ENCODE data around the gene KRT33B.
"Not testable (repeated sequence)": the region's sequence is repeated elsewhere in the genome, so short reads cannot be mapped to it uniquely, and the experiment has no call there.

The KRT33B gene

GRCh38 chr17:41403404-41404023 is 33.9 kb upstream of the KRT33B start:
- no peaks in the 10 kb centered on the region for H3K36me3 Mint-ChIP-seq (ENCODE audit: low read depth)
- H3K4me1 Mint-ChIP-seq (ENCODE audit: low read depth): peaks cover 17% of the 10 kb centered on the region
- DNase-seq (ENCODE audit: low spot score): no peak
- H3K4me3 Mint-ChIP-seq: peak overlapping the region; percentile 14
- no peaks in the 10 kb centered on the region for H3K9me3 Mint-ChIP-seq
- H3K27me3 Mint-ChIP-seq (ENCODE audit: low read depth): peaks cover 4% of the 10 kb centered on the region
- peak overlapping the region; percentile 22 for H3K27ac Mint-ChIP-seq

- H3K4me3 Mint-ChIP-seq: no peak overlapping the region
- no peak for DNase-seq (ENCODE audit: low spot score)
- peaks cover 4% of the 10 kb centered on the region for H3K27me3 Mint-ChIP-seq (ENCODE audit: low read depth)
- H3K9me3 Mint-ChIP-seq: no peaks in the 10 kb centered on the region
- peaks cover 17% of the 10 kb centered on the region for H3K4me1 Mint-ChIP-seq (ENCODE audit: low read depth)
- H3K27ac Mint-ChIP-seq: peak overlapping the region; percentile 1
- H3K36me3 Mint-ChIP-seq (ENCODE audit: low read depth): no peaks in the 10 kb centered on the region
Measured at GRCh38 chr17:41402161-41402560, 32.5 kb upstream of the KRT33B start.

- no peak for DNase-seq (ENCODE audit: low spot score)
- H3K4me1 Mint-ChIP-seq (ENCODE audit: low read depth): no peaks in the 10 kb centered on the region
Measured at GRCh38 chr17:41396996-41397660, 27.5 kb upstream of the KRT33B start, which contains the start of gene KRT31. TSS of gene KRT31 (minus strand) at chr17:41397608. CDS start at chr17:41397539, 69 bp downstream.

GRCh38 chr17:41396340-41396739 is 26.7 kb upstream of the KRT33B start:
- peaks cover 4% of the 10 kb centered on the region for H3K27me3 Mint-ChIP-seq (ENCODE audit: low read depth)
- no peak overlapping the region for H3K27ac Mint-ChIP-seq
- H3K4me1 Mint-ChIP-seq (ENCODE audit: low read depth): no peaks in the 10 kb centered on the region
- no peak for DNase-seq (ENCODE audit: low spot score)
- H3K4me3 Mint-ChIP-seq: no peak overlapping the region
- H3K36me3 Mint-ChIP-seq (ENCODE audit: low read depth): no peaks in the 10 kb centered on the region
- no peaks in the 10 kb centered on the region for H3K9me3 Mint-ChIP-seq

More at GRCh38 chr17:41396996-41397660, 27.5 kb upstream of the KRT33B start, which contains the start of gene KRT31:
- no peak within 1 kb of the TSS for H3K27ac Mint-ChIP-seq
- no peaks in the 10 kb centered on the region for H3K36me3 Mint-ChIP-seq (ENCODE audit: low read depth)
- peaks cover 4% of the 10 kb centered on the region for H3K27me3 Mint-ChIP-seq (ENCODE audit: low read depth)
- H3K9me3 Mint-ChIP-seq: no peaks in the 10 kb centered on the region
- H3K4me3 Mint-ChIP-seq: no peak within 1 kb of the TSS

GRCh38 chr17:41395611-41396010 is 26.0 kb upstream of the KRT33B start:
- Mint-ChIP-seq H3K27ac (no peak overlapping the region), H3K9me3 (no peaks in the 10 kb centered on the region), H3K4me3 (no peak overlapping the region), H3K27me3 (ENCODE audit: low read depth) (no peaks in the 10 kb centered on the region), H3K36me3 (ENCODE audit: low read depth) (no peaks in the 10 kb centered on the region), H3K4me1 (ENCODE audit: low read depth) (no peaks in the 10 kb centered on the region)
- DNase-seq (ENCODE audit: low spot score): no peak

- H3K27ac Mint-ChIP-seq; H3K9me3 Mint-ChIP-seq; H3K27me3 Mint-ChIP-seq (ENCODE audit: low read depth); H3K4me1 Mint-ChIP-seq (ENCODE audit: low read depth); DNase-seq (ENCODE audit: low spot score); H3K4me3 Mint-ChIP-seq; H3K36me3 Mint-ChIP-seq (ENCODE audit: low read depth): not testable (repeated sequence)
Measured at GRCh38 chr17:41395044-41395443, 25.4 kb upstream of the KRT33B start.

- Mint-ChIP-seq H3K4me1 (ENCODE audit: low read depth) (no peaks in the 10 kb centered on the region), H3K27me3 (ENCODE audit: low read depth) (no peaks in the 10 kb centered on the region), H3K27ac (no peak overlapping the region), H3K4me3 (no peak overlapping the region), H3K36me3 (ENCODE audit: low read depth) (no peaks in the 10 kb centered on the region), H3K9me3 (no peaks in the 10 kb centered on the region)
- DNase-seq (ENCODE audit: low spot score): no peak
Measured at GRCh38 chr17:41394254-41394996, 24.8 kb upstream of the KRT33B start.

- no peak overlapping the region for H3K4me3 Mint-ChIP-seq
- no peaks in the 10 kb centered on the region for H3K27me3 Mint-ChIP-seq (ENCODE audit: low read depth)
- no peak for DNase-seq (ENCODE audit: low spot score)
- H3K9me3 Mint-ChIP-seq: peaks cover 4% of the 10 kb centered on the region
- H3K36me3 Mint-ChIP-seq (ENCODE audit: low read depth): no peaks in the 10 kb centered on the region
- H3K27ac Mint-ChIP-seq: no peak overlapping the region
- no peaks in the 10 kb centered on the region for H3K4me1 Mint-ChIP-seq (ENCODE audit: low read depth)
Measured at GRCh38 chr17:41393826-41394225, 24.2 kb upstream of the KRT33B start.

GRCh38 chr17:41393294-41393693 is 23.7 kb upstream of the KRT33B start:
- H3K4me3 Mint-ChIP-seq: no peak overlapping the region
- peaks cover 4% of the 10 kb centered on the region for H3K9me3 Mint-ChIP-seq
- DNase-seq (ENCODE audit: low spot score): no peak
- no peaks in the 10 kb centered on the region for H3K4me1 Mint-ChIP-seq (ENCODE audit: low read depth)
- no peaks in the 10 kb centered on the region for H3K27me3 Mint-ChIP-seq (ENCODE audit: low read depth)
- H3K36me3 Mint-ChIP-seq (ENCODE audit: low read depth): no peaks in the 10 kb centered on the region
- H3K27ac Mint-ChIP-seq: no peak overlapping the region

- H3K27ac Mint-ChIP-seq: no peak overlapping the region
- no peak overlapping the region for H3K4me3 Mint-ChIP-seq
- no peak for DNase-seq (ENCODE audit: low spot score)
Measured at GRCh38 chr17:41392278-41392677, 22.7 kb upstream of the KRT33B start.

GRCh38 chr17:41391535-41391934 is 21.9 kb upstream of the KRT33B start:
- no peak for DNase-seq (ENCODE audit: low spot score)
- no peaks in the 10 kb centered on the region for H3K4me1 Mint-ChIP-seq (ENCODE audit: low read depth)

More at GRCh38 chr17:41392278-41392677, 22.7 kb upstream of the KRT33B start:
- no peaks in the 10 kb centered on the region for H3K27me3 Mint-ChIP-seq (ENCODE audit: low read depth)
- peaks cover 6% of the 10 kb centered on the region for H3K9me3 Mint-ChIP-seq
- no peaks in the 10 kb centered on the region for H3K4me1 Mint-ChIP-seq (ENCODE audit: low read depth)
- no peaks in the 10 kb centered on the region for H3K36me3 Mint-ChIP-seq (ENCODE audit: low read depth)

GRCh38 chr17:41390411-41390938 is 20.9 kb upstream of the KRT33B start:
- H3K36me3 Mint-ChIP-seq (ENCODE audit: low read depth): no peaks in the 10 kb centered on the region
- no peak overlapping the region for H3K27ac Mint-ChIP-seq
- no peaks in the 10 kb centered on the region for H3K4me1 Mint-ChIP-seq (ENCODE audit: low read depth)
- no peaks in the 10 kb centered on the region for H3K27me3 Mint-ChIP-seq (ENCODE audit: low read depth)
- DNase-seq (ENCODE audit: low spot score): no peak
- H3K4me3 Mint-ChIP-seq: no peak overlapping the region
- H3K9me3 Mint-ChIP-seq: peaks cover 14% of the 10 kb centered on the region

More at GRCh38 chr17:41391535-41391934, 21.9 kb upstream of the KRT33B start:
- no peaks in the 10 kb centered on the region for H3K36me3 Mint-ChIP-seq (ENCODE audit: low read depth)
- H3K4me3 Mint-ChIP-seq: no peak overlapping the region
- peaks cover 10% of the 10 kb centered on the region for H3K9me3 Mint-ChIP-seq
- no peaks in the 10 kb centered on the region for H3K27me3 Mint-ChIP-seq (ENCODE audit: low read depth)
- no peak overlapping the region for H3K27ac Mint-ChIP-seq

- H3K4me1 Mint-ChIP-seq (ENCODE audit: low read depth): no peaks in the 10 kb centered on the region
- H3K4me3 Mint-ChIP-seq: no peak overlapping the region
- peaks cover 14% of the 10 kb centered on the region for H3K9me3 Mint-ChIP-seq
- H3K27me3 Mint-ChIP-seq (ENCODE audit: low read depth): no peaks in the 10 kb centered on the region
- no peaks in the 10 kb centered on the region for H3K36me3 Mint-ChIP-seq (ENCODE audit: low read depth)
- DNase-seq (ENCODE audit: low spot score): no peak
- H3K27ac Mint-ChIP-seq: no peak overlapping the region
Measured at GRCh38 chr17:41387670-41388069, 18.1 kb upstream of the KRT33B start.

GRCh38 chr17:41386227-41386626 is 16.6 kb upstream of the KRT33B start:
- Mint-ChIP-seq H3K9me3 (peaks cover 14% of the 10 kb centered on the region), H3K27me3 (ENCODE audit: low read depth) (no peaks in the 10 kb centered on the region), H3K4me3 (no peak overlapping the region), H3K27ac (no peak overlapping the region), H3K4me1 (ENCODE audit: low read depth) (no peaks in the 10 kb centered on the region), H3K36me3 (ENCODE audit: low read depth) (no peaks in the 10 kb centered on the region)
- DNase-seq (ENCODE audit: low spot score): no peak
